Transverse colon (tissue), 4 donors: ENCODE data around the gene CAND2. TPM values are rescaled to one million over a fixed set of nuclear protein-coding genes. Genes with fewer than 3 reads are reported as not detected.
"Not testable (repeated sequence)": the region's sequence is repeated elsewhere in the genome, so short reads cannot be mapped to it uniquely, and the experiment has no call there.

Experiments used
- DNase-seq: peaks from one replicate; pipeline ENCODE4 v3.0.0-alpha.2; 2019
- H3K27ac ChIP-seq, 4 donors: fragments of 200-600 bp; sonication (generic); 2 replicates each; pipeline ENCODE4 v1.5.1; 2016 to 2018; ENCODE audit warnings: inconsistent platforms in 4 of 4
- H3K27me3 ChIP-seq: fragments of 200-600 bp; sonication (generic); 2 replicates; pipeline ENCODE4 v1.5.1; 2017; ENCODE audit warnings: inconsistent platforms
- H3K36me3 ChIP-seq, 4 donors: fragments of 200-600 bp; sonication (generic); 2 replicates each; pipeline ENCODE4 v1.5.1; 2017 to 2019; ENCODE audit warnings: inconsistent platforms in 4 of 4
- H3K4me1 ChIP-seq, 4 donors: fragments of 200-600 bp; sonication (generic); 2 replicates each; pipeline ENCODE4 v1.5.1; 2017 to 2020; ENCODE audit warnings: inconsistent platforms in 4 of 4
- H3K4me3 ChIP-seq, 4 donors: fragments of 200-600 bp; sonication (generic); 1 replicate in 1 of 4; 2 replicates in 3 of 4; pipeline versions ENCODE4 v1.5.1 to v1.6.1; 2017 to 2019; ENCODE audit warnings: inconsistent platforms in 4 of 4
- H3K9me3 ChIP-seq, 2 donors: fragments of 200-600 bp; sonication (generic); 2 replicates each; pipeline ENCODE4 v1.5.1; 2017 to 2019; ENCODE audit warnings: inconsistent platforms in 2 of 2
- EP300 ChIP-seq: sonication (generic); formaldehyde crosslinking; IDR thresholded peaks from one replicate; pipeline ENCODE4 v1.6.1; 2017; ENCODE audit warnings: antibody characterized with exemption, low read depth
- POLR2A ChIP-seq: fragments of 450-650 bp; IDR thresholded peaks from one replicate; pipeline ENCODE4 v1.6.1; 2016; ENCODE audit warnings: antibody characterized with exemption, mild to moderate bottlenecking, moderate library complexity
- POLR2AphosphoS5 ChIP-seq, 3 donors: sonication (generic); formaldehyde crosslinking; IDR thresholded peaks; one replicate each; pipeline ENCODE4 v1.6.1; 2016; ENCODE audit warnings: antibody characterized with exemption in 3 of 3
- WGBS, 2 donors: methylation state at CpG; one replicate each; pipeline ENCODE4 v1.1.5; 2018; ENCODE audit warnings: low coverage in 1 of 2; 5-methylcytosine and 5-hydroxymethylcytosine counted together
- in situ Hi-C, 4 donors: fragments of 200-750 bp; cut with MboI; loops; one replicate each; pipeline versions ENCODE4 v1.15.0 to v1.15.1; 2017; ENCODE audit warnings: low sequenced_read_pairs in 3 of 4, low pct_ligation_motif_present in 1 of 4, low pct_unique_long_range_greater_than_20kb in 1 of 4
- intact Hi-C: fragments of 100-400 bp; cut with DNase I; formaldehyde crosslinking; loops from one replicate; pipeline ENCODE4 v1.15.1; 2023; ENCODE audit warnings: low total_unique reads
- total RNA-seq, 4 donors: library from RNA; depleted of rRNA; stranded (reverse); fragments of >200 nt; gene quantifications; one replicate each; pipeline ENCODE4 v1.1.0, GENCODE V29; 2016
- TF ChIP-seq, protein P1 (sequence below), 5 experiments: fragments of 200-600 bp in 3 of 5; fragments of 450-650 bp in 2 of 5; sonication (generic) in 3 of 5; IDR thresholded peaks; 1 replicate in 2 of 5; 2 replicates in 3 of 5; pipeline ENCODE4 v1.5.1; 2016 to 2017; ENCODE audit warnings: antibody characterized with exemption in 5 of 5, inconsistent platforms in 3 of 5, mild to moderate bottlenecking in 2 of 5, moderate library complexity in 1 of 5

CAND2 gene
- total RNA-seq, 4 donors from 2014 or later = 2.7 to 18.3 (median 9.7) TPM

DNA sequence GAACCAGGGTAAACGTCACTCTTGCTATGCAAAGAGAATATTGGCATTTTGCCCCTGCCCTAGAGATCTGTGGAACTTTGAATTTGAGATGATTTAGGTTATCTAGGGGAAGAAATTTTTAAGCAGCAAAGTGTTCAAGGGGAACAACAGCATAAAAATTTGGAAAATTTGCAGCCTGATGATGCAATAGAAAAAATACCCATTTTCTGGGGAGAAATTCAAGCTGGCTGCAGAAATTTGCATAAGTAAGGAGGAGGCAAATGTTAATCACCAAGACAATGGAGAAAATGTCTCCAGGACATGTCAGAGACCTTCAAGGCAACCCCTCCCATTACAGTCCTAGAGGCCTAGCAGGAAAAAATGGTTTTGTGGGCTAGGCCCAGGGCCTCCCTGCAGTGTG is 49.3 kb downstream of the CAND2 start:
- no peak for DNase-seq
- Histone ChIP-seq H3K9me3 (no peaks in the 10 kb centered on the region), H3K36me3 (no peaks in the 10 kb centered on the region), H3K27me3 (no peaks in the 10 kb centered on the region), H3K4me1 (peaks cover 0 to 5% (median 0%) of the 10 kb centered on the region in 4 donors), H3K27ac (no peak overlapping the region), H3K4me3 (no peak overlapping the region)
- 42 to 50% methylated on average over 1 of the region's 1 CpG for WGBS, 2 donors
- intact Hi-C loops (no loop called here), in situ Hi-C loops (no loop called here)
- TF ChIP-seq, protein P1, sequence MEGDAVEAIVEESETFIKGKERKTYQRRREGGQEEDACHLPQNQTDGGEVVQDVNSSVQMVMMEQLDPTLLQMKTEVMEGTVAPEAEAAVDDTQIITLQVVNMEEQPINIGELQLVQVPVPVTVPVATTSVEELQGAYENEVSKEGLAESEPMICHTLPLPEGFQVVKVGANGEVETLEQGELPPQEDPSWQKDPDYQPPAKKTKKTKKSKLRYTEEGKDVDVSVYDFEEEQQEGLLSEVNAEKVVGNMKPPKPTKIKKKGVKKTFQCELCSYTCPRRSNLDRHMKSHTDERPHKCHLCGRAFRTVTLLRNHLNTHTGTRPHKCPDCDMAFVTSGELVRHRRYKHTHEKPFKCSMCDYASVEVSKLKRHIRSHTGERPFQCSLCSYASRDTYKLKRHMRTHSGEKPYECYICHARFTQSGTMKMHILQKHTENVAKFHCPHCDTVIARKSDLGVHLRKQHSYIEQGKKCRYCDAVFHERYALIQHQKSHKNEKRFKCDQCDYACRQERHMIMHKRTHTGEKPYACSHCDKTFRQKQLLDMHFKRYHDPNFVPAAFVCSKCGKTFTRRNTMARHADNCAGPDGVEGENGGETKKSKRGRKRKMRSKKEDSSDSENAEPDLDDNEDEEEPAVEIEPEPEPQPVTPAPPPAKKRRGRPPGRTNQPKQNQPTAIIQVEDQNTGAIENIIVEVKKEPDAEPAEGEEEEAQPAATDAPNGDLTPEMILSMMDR (IDR thresholded peaks at IDR 0.05) = no peak
- TF ChIP-seq POLR2A (no peak), POLR2AphosphoS5 (IDR thresholded peaks at IDR 0.05) (no peak), EP300 (no peak)

DNA sequence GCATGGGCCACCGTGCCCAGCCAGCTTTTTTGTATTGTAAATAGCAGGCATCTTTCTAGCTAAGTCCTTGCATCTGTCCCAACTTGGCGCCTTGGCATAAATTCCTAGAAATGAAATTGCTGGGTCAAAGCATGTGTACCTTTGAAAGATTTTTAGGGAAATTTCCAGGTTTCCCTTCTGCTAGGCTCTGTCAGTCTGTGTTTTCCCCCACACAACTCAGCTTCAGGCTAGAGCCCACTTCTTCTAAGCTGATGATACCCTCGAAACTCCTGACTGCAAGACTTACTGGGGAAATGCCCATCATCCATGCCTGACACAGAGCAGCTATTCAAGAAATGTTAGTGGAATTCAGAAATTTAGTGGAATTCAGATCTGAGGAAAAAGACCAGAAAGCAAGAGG is 55.7 kb downstream of the CAND2 start:
- no peaks in the 10 kb centered on the region for H3K4me1 ChIP-seq
- no peak overlapping the region for H3K4me3 ChIP-seq
- no peak overlapping the region for H3K27ac ChIP-seq
- no peaks in the 10 kb centered on the region for H3K9me3 ChIP-seq
- 66 to 100% methylated on average over 1 to 3 of the region's 3 CpGs for WGBS, 2 donors
- intact Hi-C loops = no loop called here
- DNase-seq = no peak
- no peak for TF ChIP-seq EP300
- no peak for TF ChIP-seq POLR2A
- TF ChIP-seq, protein P1 (IDR thresholded peaks at IDR 0.05) = no peak
- no peak for TF ChIP-seq POLR2AphosphoS5 (IDR thresholded peaks at IDR 0.05)
- in situ Hi-C loops = no loop called here
- no peaks in the 10 kb centered on the region for H3K27me3 ChIP-seq
- no peaks in the 10 kb centered on the region for H3K36me3 ChIP-seq

GRCh38 chr3:12853847-12854246 is 57.4 kb downstream of the CAND2 start:
- WGBS, 2 donors = 63 to 79% methylated on average over 2 of the region's 2 CpGs
- H3K27ac ChIP-seq, intact Hi-C loops, H3K27me3 ChIP-seq, in situ Hi-C loops, DNase-seq, H3K9me3 ChIP-seq, H3K4me3 ChIP-seq, H3K36me3 ChIP-seq, H3K4me1 ChIP-seq: not testable (repeated sequence)

DNA sequence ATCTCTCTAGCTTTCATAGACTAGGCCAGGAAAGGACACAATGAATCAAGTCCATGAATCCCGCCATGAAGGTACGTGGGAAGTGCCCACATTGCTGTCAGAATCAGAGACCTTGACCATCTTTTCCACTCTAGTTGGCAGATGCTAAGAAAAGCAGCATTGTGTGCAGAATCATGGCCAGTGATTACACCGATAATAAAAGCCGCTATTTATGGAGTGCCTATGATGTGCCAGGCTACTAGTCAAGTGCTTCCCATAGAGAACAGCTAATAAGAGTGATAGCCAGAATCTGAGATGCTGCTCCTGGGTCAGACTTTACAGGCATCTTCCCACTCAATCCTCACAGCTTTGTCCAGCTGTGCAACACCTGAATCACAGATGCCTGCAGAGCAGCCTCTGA is 58.1 kb downstream of the CAND2 start:
- Histone ChIP-seq H3K27ac (no peak overlapping the region), H3K4me3 (no peak overlapping the region), H3K9me3 (no peaks in the 10 kb centered on the region), H3K27me3 (no peaks in the 10 kb centered on the region), H3K4me1 (no peaks in the 10 kb centered on the region), H3K36me3 (no peaks in the 10 kb centered on the region)
- intact Hi-C loops (no loop called here), in situ Hi-C loops (no loop called here)
- no peak for DNase-seq
- TF ChIP-seq POLR2AphosphoS5 (IDR thresholded peaks at IDR 0.05) = no peak
- TF ChIP-seq, protein P1 (IDR thresholded peaks at IDR 0.05) = no peak
- no peak for TF ChIP-seq POLR2A
- TF ChIP-seq EP300 = no peak
- 78% methylated on average over 4 of the region's 4 CpGs; no CpG with 5 or more reads in 1 of the 2 donors for WGBS, 2 donors

DNA sequence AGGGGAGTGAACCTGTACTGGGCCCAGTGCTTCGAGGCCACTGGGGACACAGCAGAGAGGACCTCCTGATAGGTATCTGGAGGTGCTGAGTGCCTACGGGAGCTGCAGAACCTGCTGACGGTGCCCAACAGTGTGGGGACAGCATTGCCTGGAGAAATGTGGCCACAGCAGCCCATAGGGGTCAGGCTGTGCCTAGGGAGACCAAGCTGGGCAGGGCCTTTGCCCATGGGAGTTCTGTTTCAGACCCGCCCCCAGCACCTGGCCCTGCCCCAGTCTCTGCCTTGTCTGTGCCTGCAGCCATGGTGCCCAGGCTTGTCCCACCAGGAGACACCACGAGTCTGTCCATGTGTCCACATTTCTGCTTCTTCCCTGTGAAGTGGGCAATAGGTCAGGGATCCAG is 60.1 kb downstream of the CAND2 start:
- WGBS, 2 donors = 90% methylated on average over 5 of the region's 5 CpGs; no CpG with 5 or more reads in 1 of the 2 donors
- Histone ChIP-seq H3K4me1 (no peaks in the 10 kb centered on the region), H3K36me3 (no peaks in the 10 kb centered on the region), H3K4me3 (no peak overlapping the region), H3K9me3 (no peaks in the 10 kb centered on the region), H3K27me3 (no peaks in the 10 kb centered on the region), H3K27ac (no peak overlapping the region)
- intact Hi-C loops (no loop called here), in situ Hi-C loops (no loop called here)
- no peak for DNase-seq
- TF ChIP-seq EP300 (no peak), POLR2AphosphoS5 (IDR thresholded peaks at IDR 0.05) (no peak), POLR2A (no peak)
- TF ChIP-seq, protein P1 (IDR thresholded peaks at IDR 0.05) = no peak
